Stomach (tissue), 4 donors: Measurements from ENCODE around the gene TLCD2.

Source experiments
- EP300 ChIP-seq: sonication (generic); formaldehyde crosslinking; IDR thresholded peaks from one replicate; pipeline ENCODE4 v1.6.1; 2017; ENCODE audit warnings: antibody characterized with exemption
- TF ChIP-seq, protein P1 (sequence below), 7 experiments: fragments of 450-650 bp in 4 of 7; fragments of 200-600 bp in 3 of 7; sonication (generic) in 3 of 7; IDR thresholded peaks; one replicate each; pipeline ENCODE4 v1.5.1; 2016 to 2019; ENCODE audit warnings: antibody characterized with exemption in 7 of 7, control low read depth in 2 of 7, mild to moderate bottlenecking in 1 of 7

DNA sequence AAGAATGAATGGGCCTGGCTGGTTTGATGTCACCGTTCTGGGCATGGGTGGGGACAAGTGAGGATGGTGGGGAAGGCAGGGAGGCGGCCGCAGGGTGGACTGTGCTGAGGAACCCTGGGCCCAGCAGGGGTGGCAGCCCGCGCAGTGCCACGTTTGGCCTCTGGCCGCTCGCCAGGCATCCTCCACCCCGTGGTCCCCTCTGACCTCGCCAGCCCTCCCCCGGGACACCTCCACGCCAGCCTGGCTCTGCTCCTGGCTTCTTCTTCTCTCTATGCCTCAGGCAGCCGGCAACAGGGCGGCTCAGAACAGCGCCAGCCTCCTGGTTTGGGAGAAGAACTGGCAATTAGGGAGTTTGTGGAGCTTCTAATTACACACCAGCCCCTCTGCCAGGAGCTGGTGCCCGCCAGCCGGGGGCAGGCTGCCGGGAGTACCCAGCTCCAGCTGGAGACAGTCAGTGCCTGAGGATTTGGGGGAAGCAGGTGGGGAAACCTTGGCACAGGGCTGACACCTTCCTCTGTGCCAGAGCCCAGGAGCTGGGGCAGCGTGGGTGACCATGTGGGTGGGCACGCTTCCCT is 45.2 kb upstream of the TLCD2 start:
- TF ChIP-seq, protein P1, sequence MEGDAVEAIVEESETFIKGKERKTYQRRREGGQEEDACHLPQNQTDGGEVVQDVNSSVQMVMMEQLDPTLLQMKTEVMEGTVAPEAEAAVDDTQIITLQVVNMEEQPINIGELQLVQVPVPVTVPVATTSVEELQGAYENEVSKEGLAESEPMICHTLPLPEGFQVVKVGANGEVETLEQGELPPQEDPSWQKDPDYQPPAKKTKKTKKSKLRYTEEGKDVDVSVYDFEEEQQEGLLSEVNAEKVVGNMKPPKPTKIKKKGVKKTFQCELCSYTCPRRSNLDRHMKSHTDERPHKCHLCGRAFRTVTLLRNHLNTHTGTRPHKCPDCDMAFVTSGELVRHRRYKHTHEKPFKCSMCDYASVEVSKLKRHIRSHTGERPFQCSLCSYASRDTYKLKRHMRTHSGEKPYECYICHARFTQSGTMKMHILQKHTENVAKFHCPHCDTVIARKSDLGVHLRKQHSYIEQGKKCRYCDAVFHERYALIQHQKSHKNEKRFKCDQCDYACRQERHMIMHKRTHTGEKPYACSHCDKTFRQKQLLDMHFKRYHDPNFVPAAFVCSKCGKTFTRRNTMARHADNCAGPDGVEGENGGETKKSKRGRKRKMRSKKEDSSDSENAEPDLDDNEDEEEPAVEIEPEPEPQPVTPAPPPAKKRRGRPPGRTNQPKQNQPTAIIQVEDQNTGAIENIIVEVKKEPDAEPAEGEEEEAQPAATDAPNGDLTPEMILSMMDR (IDR thresholded peaks at IDR 0.05), result no peak
- TF ChIP-seq EP300, result no peak
